GM21576 (cell line): Measurements from ENCODE around the gene CEP170.
"Not testable (repeated sequence)": the region's sequence is repeated elsewhere in the genome, so short reads cannot be mapped to it uniquely, and the experiment has no call there.

ENCODE experiments used
- ATAC-seq: cut with Tn5 transposase; IDR thresholded peaks from one replicate; pipeline ENCODE4 v1.9.1; 2021; ENCODE audit warnings: mild to moderate bottlenecking, moderate library complexity; ENCODE audit not compliant: unreplicated experiment

The CEP170 gene

GRCh38 chr1:243183176-243183575, 71.9 kb downstream of the CEP170 start:
- not testable (repeated sequence) for ATAC-seq

GRCh38 chr1:243179720-243180119, 75.4 kb downstream of the CEP170 start:
- ATAC-seq, result no peak

- ATAC-seq, result not testable (repeated sequence)
Observed at GRCh38 chr1:243177792-243178191, 77.3 kb downstream of the CEP170 start.

GRCh38 chr1:243173758-243174369, 81.2 kb downstream of the CEP170 start:
- not testable (repeated sequence) for ATAC-seq

- ATAC-seq, result not testable (repeated sequence)
Observed at GRCh38 chr1:243164911-243165310, 90.2 kb downstream of the CEP170 start.

GRCh38 chr1:243150906-243151305, 104.2 kb downstream of the CEP170 start:
- not testable (repeated sequence) for ATAC-seq

GRCh38 chr1:243149120-243149519, 106.0 kb downstream of the CEP170 start:
- not testable (repeated sequence) for ATAC-seq

GRCh38 chr1:243147351-243147750, 107.7 kb downstream of the CEP170 start:
- not testable (repeated sequence) for ATAC-seq

- ATAC-seq, result not testable (repeated sequence)
Observed at GRCh38 chr1:243140498-243140897, 114.6 kb downstream of the CEP170 start.

- ATAC-seq, result not testable (repeated sequence)
Observed at GRCh38 chr1:243122876-243123409, 132.1 kb downstream of the CEP170 start.

- ATAC-seq, result not testable (repeated sequence)
Observed at GRCh38 chr1:243121939-243122338, 133.1 kb downstream of the CEP170 start.

GRCh38 chr1:243118601-243119322, 136.3 kb downstream of the CEP170 start:
- ATAC-seq, result not testable (repeated sequence)

GRCh38 chr1:243116187-243116586, 138.9 kb downstream of the CEP170 start:
- ATAC-seq, result not testable (repeated sequence)

- not testable (repeated sequence) for ATAC-seq
Observed at GRCh38 chr1:243114769-243115168, 140.3 kb downstream of the CEP170 start.

- ATAC-seq, result peak; percentile 91
Observed at GRCh38 chr1:243114059-243114713, 140.9 kb downstream of the CEP170 start.

- ATAC-seq, result not testable (repeated sequence)
Observed at GRCh38 chr1:243107171-243107570, 147.9 kb downstream of the CEP170 start.

GRCh38 chr1:243105652-243106332, 149.3 kb downstream of the CEP170 start:
- ATAC-seq, result not testable (repeated sequence)

GRCh38 chr1:243105104-243105503, 150.0 kb downstream of the CEP170 start:
- ATAC-seq, result not testable (repeated sequence)

GRCh38 chr1:243104452-243104851, 150.6 kb downstream of the CEP170 start:
- ATAC-seq, result not testable (repeated sequence)

- ATAC-seq, result peak; percentile 91
Observed at GRCh38 chr1:243101551-243102050, 153.5 kb downstream of the CEP170 start.

GRCh38 chr1:243087368-243087767, 167.7 kb downstream of the CEP170 start:
- ATAC-seq, result not testable (repeated sequence)
